HepG2 (cell line): ENCODE data around the gene MAP3K7CL. TPM values are rescaled to one million over a fixed set of nuclear protein-coding genes. Genes with fewer than 3 reads are reported as not detected.

Experiments used
- ATAC-seq: fragments of 200-7000 bp; cut with Tn5 transposase; 3 replicates; pipeline ENCODE4 v1.9.1; 2020; ENCODE audit warnings: mild to moderate bottlenecking, moderate library complexity
- BruUV-seq: library from RNA; stranded (reverse); fragments of 400-500 nt; replicated peaks from 2 replicates; lab custom pipeline; 2021; lab: Mats Ljungman, UMichigan
- CTCF ChIA-PET: fragments of 300-600 bp; formaldehyde crosslinking; extraction: SDS; loops from one replicate; lab custom pipeline; 2021; ENCODE audit warnings: low total read pairs, inconsistent platforms, low intra/inter-chr PET ratio; lab: Yijun Ruan, JAX
- POLR2A ChIA-PET: fragments of 350-600 bp; sonication (Branson Sonifier 250); formaldehyde crosslinking; loops from one replicate; lab custom pipeline; 2020; ENCODE audit warnings: antibody characterized with exemption, inconsistent platforms; lab: Yijun Ruan, JAX
- DNase-seq: peaks from one replicate; pipeline ENCODE4 v3.0.0-alpha.2; 2015; ENCODE audit warnings: low spot score
- FAIRE-seq: peaks from 3 replicates; lab custom pipeline; 2011; peaks lifted over from hg19 to GRCh38; lab: Jason Lieb, UNC
- H2AFZ ChIP-seq: one replicate; pipeline ENCODE4 v1.6.1; 2011; ENCODE audit warnings: low read length, inconsistent platforms
- H3K27ac ChIP-seq: fragments of 300-600 bp; 3 replicates; pipeline ENCODE4 v1.8.0; 2011; ENCODE audit warnings: mixed run types, mild to moderate bottlenecking, mixed read lengths, low read length, inconsistent platforms; ENCODE audit not compliant: insufficient read depth; ENCODE audit errors: extremely low read length
- H3K27me3 ChIP-seq, 2 experiments: fragments of 200-600 bp in 1 of 2; 2 replicates in 1 of 2; 3 replicates in 1 of 2; pipeline versions ENCODE4 v1.6.0 to v1.8.0; 2011; ENCODE audit warnings: low read length in 2 of 2, mild to moderate bottlenecking in 2 of 2, moderate library complexity in 2 of 2, inconsistent platforms in 1 of 2; ENCODE audit not compliant: insufficient read depth in 2 of 2, control insufficient read depth in 1 of 2
- H3K36me3 ChIP-seq, 2 experiments: fragments of 200-600 bp in 1 of 2; replicated peaks in 1 of 2; 2 replicates in 1 of 2; 3 replicates in 1 of 2; pipeline versions ENCODE4 v1.5.1 to v1.8.0; 2011; ENCODE audit warnings: low read length in 2 of 2, inconsistent platforms in 1 of 2; ENCODE audit not compliant: insufficient read depth in 2 of 2, control insufficient read depth in 1 of 2
- H3K4me1 ChIP-seq: 2 replicates; pipeline ENCODE4 v1.5.1; 2012; ENCODE audit warnings: low read length, inconsistent platforms; ENCODE audit not compliant: insufficient read depth
- H3K4me2 ChIP-seq: 2 replicates; pipeline ENCODE4 v1.6.0; 2011; ENCODE audit warnings: low read depth, low read length, inconsistent platforms
- H3K4me3 ChIP-seq, 3 experiments: fragments of 200-600 bp in 1 of 3; sonication (generic), shearing (Covaris generic) in 1 of 3; replicated peaks in 1 of 3; 2 replicates each; pipeline ENCODE4 v1.5.1; 2011 to 2016; ENCODE audit warnings: low read length in 3 of 3, inconsistent platforms in 2 of 3, low read depth in 2 of 3, mild to moderate bottlenecking in 2 of 3, control low read depth in 1 of 3, mixed read lengths in 1 of 3; ENCODE audit not compliant: insufficient read depth in 1 of 3
- H3K79me2 ChIP-seq: one replicate; pipeline ENCODE4 v1.6.1; 2011; ENCODE audit warnings: low read length, inconsistent platforms; ENCODE audit not compliant: insufficient read depth
- H3K9ac ChIP-seq: 2 replicates; pipeline ENCODE4 v1.6.0; 2011; ENCODE audit warnings: mild to moderate bottlenecking, low read depth, low read length, inconsistent platforms; ENCODE audit not compliant: insufficient read depth
- H3K9me3 ChIP-seq: 2 replicates; pipeline ENCODE4 v1.5.1; 2012; ENCODE audit warnings: mild to moderate bottlenecking, low read length
- H4K20me1 ChIP-seq: 2 replicates; pipeline ENCODE4 v1.6.0; 2011; ENCODE audit warnings: inconsistent platforms, mild to moderate bottlenecking, low read length, moderate library complexity; ENCODE audit not compliant: insufficient read depth
- AGO1 ChIP-seq: fragments of 200-400 bp; formaldehyde crosslinking; IDR thresholded peaks from 2 replicates; pipeline ENCODE4 v1.6.1; 2017; ENCODE audit warnings: mild to moderate bottlenecking, low read depth, low read length, moderate library complexity; ENCODE audit not compliant: poor library complexity, severe bottlenecking
- AHDC1 ChIP-seq: sonication (generic); formaldehyde crosslinking; IDR thresholded peaks from 2 replicates; pipeline ENCODE4 v1.5.1; 2020; ENCODE audit warnings: mild to moderate bottlenecking, missing genetic modification reagents, borderline replicate concordance
- ATF3 ChIP-seq: sonication (generic); formaldehyde crosslinking; IDR thresholded peaks from 2 replicates; pipeline ENCODE4 v1.4.0; 2020; ENCODE audit warnings: missing genetic modification reagents
- NR2F6 ChIP-seq, 2 experiments: IDR thresholded peaks; 2 replicates each; pipeline ENCODE4 v1.6.1; 2016; ENCODE audit warnings: antibody characterized with exemption in 1 of 2, mild to moderate bottlenecking in 1 of 2
- SMAD1 ChIP-seq: sonication (generic); formaldehyde crosslinking; IDR thresholded peaks from 2 replicates; pipeline ENCODE4 v1.4.0; 2020; ENCODE audit warnings: missing genetic modification reagents, low read depth, mild to moderate bottlenecking, borderline replicate concordance
- ZBTB20 ChIP-seq: sonication (generic); formaldehyde crosslinking; IDR thresholded peaks from 2 replicates; pipeline ENCODE4 v1.8.1; 2023; ENCODE audit warnings: missing genetic modification reagents, low read depth, mild to moderate bottlenecking, borderline replicate concordance
- ZNF556 ChIP-seq: sonication (generic); formaldehyde crosslinking; IDR thresholded peaks from 2 replicates; pipeline ENCODE4 v1.4.0; 2020; ENCODE audit warnings: mild to moderate bottlenecking, missing genetic modification reagents, borderline replicate concordance
- ZNF646 ChIP-seq: sonication (generic); formaldehyde crosslinking; IDR thresholded peaks from 2 replicates; pipeline ENCODE4 v1.9.0; 2021; ENCODE audit warnings: mild to moderate bottlenecking, missing genetic modification reagents
- ZNF709 ChIP-seq: sonication (generic); formaldehyde crosslinking; IDR thresholded peaks from 2 replicates; pipeline ENCODE4 v1.5.0; 2020; ENCODE audit warnings: mild to moderate bottlenecking, missing genetic modification reagents
- WGBS: methylation state at CpG from one replicate; pipeline ENCODE4 v1.1.6; 2017; ENCODE audit warnings: low lambda C conversion rate; 5-methylcytosine and 5-hydroxymethylcytosine counted together
- in situ Hi-C: cut with HindIII; loops from 2 replicates; pipeline ENCODE4 v1.10.0; 2017; ENCODE audit warnings: low pct_unique_long_range_greater_than_20kb; ENCODE audit not compliant: extremely low pct_ligation_motif_present
- intact Hi-C: fragments of 100-400 bp; cut with micrococcal nuclease; formaldehyde crosslinking; loops from one replicate; pipeline ENCODE4 v1.10.0; 2022; ENCODE audit not compliant: unreplicated experiment
- polyA plus RNA-seq, 8 experiments: library from polyadenylated mRNA; depleted of rRNA in 3 of 8; stranded (reverse) in 7 of 8; unstranded in 1 of 8; fragments of >200 nt; fragmentation: Illumina TruSeq in 4 of 8; extraction: Trizol in 4 of 8; gene quantifications; 2 replicates each; pipeline versions ENCODE4 v1.2.1 to v1.2.3, GENCODE V29; 2011 to 2016; ENCODE audit warnings: low read depth in 4 of 8, missing spikeins in 1 of 8, mixed read lengths in 1 of 8; ENCODE audit not compliant: insufficient read depth in 1 of 8
- total RNA-seq, 5 experiments: library from RNA; depleted of rRNA; stranded (reverse); fragments of >200 nt; fragmentation: Illumina TruSeq; extraction: Trizol; gene quantifications; 2 replicates each; pipeline ENCODE4 v1.2.3, GENCODE V29; 2016; ENCODE audit warnings: low read depth in 1 of 5

The MAP3K7CL gene
- total and polyA plus RNA-seq, 2 of the 13 experiments (the other 11 are each of a cell fraction or from before 2014, with no cell fraction given): 0.04 to 0.15 TPM

- Histone ChIP-seq H4K20me1 (no peaks in the 10 kb centered on the region), H3K4me3 (no peak overlapping the region), H3K27me3 (peaks cover 0 to 20% of the 10 kb centered on the region in 2 experiments; a peak in 4 of 5 replicates), H3K79me2 (no peaks in the 10 kb centered on the region), H3K27ac (no peak overlapping the region), H3K4me1 (no peaks in the 10 kb centered on the region), H3K4me2 (no peak overlapping the region), H3K9ac (no peak overlapping the region), H3K9me3 (no peaks in the 10 kb centered on the region), H3K36me3 (no peaks in the 10 kb centered on the region), H2AFZ (no peak overlapping the region)
- no TSS peak for BruUV-seq
- FAIRE-seq (no peak), DNase-seq (no peak), ATAC-seq (no peak)
- POLR2A ChIA-PET: no interaction called here
- CTCF ChIA-PET: no interaction called here
- intact Hi-C loops: no loop called here
- TF ChIP-seq ZNF646 (no peak), SMAD1 (CRISPR knock-in tag) (no peak), AGO1 (no peak), AHDC1 (CRISPR knock-in tag) (no peak), ZBTB20 (CRISPR knock-in tag) (no peak), ZNF709 (CRISPR knock-in tag) (no peak), NR2F6 (IDR thresholded peaks at IDR 0.05) (no peak), NR2F6 (CRISPR knock-in tag; IDR thresholded peaks at IDR 0.05) (no peak), ZNF556 (CRISPR knock-in tag) (no peak), ATF3 (CRISPR knock-in tag) (no peak)
- in situ Hi-C loops: no loop called here
- WGBS: 16% methylated on average over 2 of the region's 2 CpGs
Observed at GRCh38 chr21:29157080-29157479, 26.6 kb downstream of the MAP3K7CL start.
